HEK293 (cell line): ENCODE measurements around the gene TMEM243.

Source experiments
- CTCF ChIA-PET: fragments of 350-600 bp; formaldehyde crosslinking; extraction: SDS; loops from one replicate; lab custom pipeline; 2021; ENCODE audit warnings: antibody characterized with exemption; lab: Yijun Ruan, JAX
- POLR2A ChIA-PET: fragments of 300-600 bp; formaldehyde crosslinking; extraction: SDS; loops from one replicate; lab custom pipeline; 2020; ENCODE audit warnings: antibody characterized with exemption, inconsistent platforms; lab: Yijun Ruan, JAX
- H3K27ac ChIP-seq: fragments of 200-500 bp; sonication (Bioruptor generic); 2 replicates; pipeline ENCODE4 v1.5.1; 2014; ENCODE audit warnings: low read depth, low read length, control low read depth, inconsistent platforms; ENCODE audit errors: extremely low read depth
- H3K36me3 ChIP-seq, 2 experiments: fragments of 200-500 bp in 1 of 2; sonication (Bioruptor generic) in 1 of 2; 1 replicate in 1 of 2; 2 replicates in 1 of 2; pipeline ENCODE4 v1.5.1; 2014 to 2017; ENCODE audit warnings: inconsistent platforms in 2 of 2, low read length in 2 of 2; ENCODE audit not compliant: control insufficient read depth in 2 of 2, insufficient read depth in 1 of 2
- H3K4me1 ChIP-seq: fragments of 200-500 bp; sonication (Bioruptor generic); 2 replicates; pipeline ENCODE4 v1.5.1; 2014; ENCODE audit warnings: mild to moderate bottlenecking, low read length, inconsistent platforms; ENCODE audit not compliant: control insufficient read depth, insufficient read depth
- H3K4me3 ChIP-seq: 2 replicates; pipeline ENCODE4 v1.5.1; 2011; ENCODE audit warnings: low read depth, mild to moderate bottlenecking, control low read depth, low read length, moderate library complexity
- H3K9me3 ChIP-seq: fragments of 200-500 bp; sonication (Bioruptor generic); 2 replicates; pipeline ENCODE4 v1.5.1; 2014; ENCODE audit warnings: low read depth, low read length, inconsistent platforms; ENCODE audit not compliant: control insufficient read depth, insufficient read depth
- GLI4 ChIP-seq: fragments of 450-650 bp; formaldehyde crosslinking; IDR thresholded peaks from 2 replicates; pipeline ENCODE4 v1.5.1; 2016; ENCODE audit warnings: missing biosample characterization, missing genetic modification characterization
- GLIS1 ChIP-seq: fragments of 450-650 bp; formaldehyde crosslinking; IDR thresholded peaks from 2 replicates; pipeline ENCODE4 v1.5.1; 2016; ENCODE audit warnings: missing biosample characterization, missing genetic modification characterization
- SP3 ChIP-seq: fragments of 450-650 bp; formaldehyde crosslinking; IDR thresholded peaks from 2 replicates; pipeline ENCODE4 v1.5.1; 2016; ENCODE audit warnings: missing biosample characterization, missing genetic modification characterization
- ZBTB49 ChIP-seq: fragments of 450-650 bp; formaldehyde crosslinking; IDR thresholded peaks from 2 replicates; pipeline ENCODE4 v1.5.1; 2016; ENCODE audit warnings: missing biosample characterization, missing genetic modification characterization, low read depth
- ZBTB6 ChIP-seq: fragments of 450-650 bp; formaldehyde crosslinking; IDR thresholded peaks from 2 replicates; pipeline ENCODE4 v1.5.1; 2017; ENCODE audit warnings: missing biosample characterization, missing genetic modification characterization
- ZFHX2 ChIP-seq: fragments of 450-650 bp; formaldehyde crosslinking; conservative IDR thresholded peaks from 2 replicates; pipeline ENCODE4 v1.5.1; 2016; ENCODE audit warnings: missing biosample characterization, missing genetic modification characterization
- ZNF138 ChIP-seq: fragments of 450-650 bp; formaldehyde crosslinking; IDR thresholded peaks from 2 replicates; pipeline ENCODE4 v1.5.1; 2016; ENCODE audit warnings: missing biosample characterization, missing genetic modification characterization, borderline replicate concordance
- ZNF140 ChIP-seq: fragments of 450-650 bp; formaldehyde crosslinking; IDR thresholded peaks from 2 replicates; pipeline ENCODE4 v1.5.1; 2016; ENCODE audit warnings: missing biosample characterization, missing genetic modification characterization
- ZNF302 ChIP-seq: fragments of 450-650 bp; formaldehyde crosslinking; IDR thresholded peaks from 2 replicates; pipeline ENCODE4 v1.5.1; 2016; ENCODE audit warnings: missing biosample characterization, missing genetic modification characterization, low read depth
- ZNF311 ChIP-seq: fragments of 450-650 bp; formaldehyde crosslinking; IDR thresholded peaks from 2 replicates; pipeline ENCODE4 v1.5.1; 2017; ENCODE audit warnings: missing biosample characterization, missing genetic modification characterization, borderline replicate concordance
- ZNF37A ChIP-seq: fragments of 450-650 bp; IDR thresholded peaks from 2 replicates; pipeline ENCODE4 v1.5.1; 2018; ENCODE audit warnings: missing biosample characterization, missing genetic modification characterization
- ZNF404 ChIP-seq: fragments of 450-650 bp; formaldehyde crosslinking; IDR thresholded peaks from 2 replicates; pipeline ENCODE4 v1.5.1; 2017; ENCODE audit warnings: missing biosample characterization, missing genetic modification characterization
- ZNF48 ChIP-seq: fragments of 450-650 bp; formaldehyde crosslinking; IDR thresholded peaks from 2 replicates; pipeline ENCODE4 v1.5.1; 2016; ENCODE audit warnings: missing biosample characterization, missing genetic modification characterization
- ZNF514 ChIP-seq: fragments of 450-650 bp; formaldehyde crosslinking; IDR thresholded peaks from 2 replicates; pipeline ENCODE4 v1.5.1; 2016; ENCODE audit warnings: missing biosample characterization, missing genetic modification characterization
- ZNF548 ChIP-seq: fragments of 450-650 bp; formaldehyde crosslinking; IDR thresholded peaks from 2 replicates; pipeline ENCODE4 v1.5.1; 2016; ENCODE audit warnings: missing biosample characterization, missing genetic modification characterization
- TF ChIP-seq, protein P1 (sequence below): fragments of 450-650 bp; formaldehyde crosslinking; IDR thresholded peaks from 2 replicates; pipeline ENCODE4 v1.5.1; 2017; ENCODE audit warnings: missing biosample characterization, mild to moderate bottlenecking, missing genetic modification characterization, moderate library complexity
- TF ChIP-seq, protein P2 (sequence below): fragments of 450-650 bp; formaldehyde crosslinking; IDR thresholded peaks from 2 replicates; pipeline ENCODE4 v1.5.1; 2016; ENCODE audit warnings: missing biosample characterization, missing genetic modification characterization
- TF ChIP-seq, protein P3 (sequence below): fragments of 450-650 bp; formaldehyde crosslinking; IDR thresholded peaks from 2 replicates; pipeline ENCODE4 v1.5.1; 2016; ENCODE audit warnings: missing biosample characterization, missing genetic modification characterization

The TMEM243 gene

GRCh38 chr7:87147500-87147899 lies 72.0 kb downstream of the TMEM243 start:
- CTCF ChIA-PET = interaction anchor here (1.0 to 3.4 kb wide), 11 partner anchors 86 to 232 kb away, joined by 3 to 25 read pairs (median 10); no protein-coding TSS in a partner anchor

DNA sequence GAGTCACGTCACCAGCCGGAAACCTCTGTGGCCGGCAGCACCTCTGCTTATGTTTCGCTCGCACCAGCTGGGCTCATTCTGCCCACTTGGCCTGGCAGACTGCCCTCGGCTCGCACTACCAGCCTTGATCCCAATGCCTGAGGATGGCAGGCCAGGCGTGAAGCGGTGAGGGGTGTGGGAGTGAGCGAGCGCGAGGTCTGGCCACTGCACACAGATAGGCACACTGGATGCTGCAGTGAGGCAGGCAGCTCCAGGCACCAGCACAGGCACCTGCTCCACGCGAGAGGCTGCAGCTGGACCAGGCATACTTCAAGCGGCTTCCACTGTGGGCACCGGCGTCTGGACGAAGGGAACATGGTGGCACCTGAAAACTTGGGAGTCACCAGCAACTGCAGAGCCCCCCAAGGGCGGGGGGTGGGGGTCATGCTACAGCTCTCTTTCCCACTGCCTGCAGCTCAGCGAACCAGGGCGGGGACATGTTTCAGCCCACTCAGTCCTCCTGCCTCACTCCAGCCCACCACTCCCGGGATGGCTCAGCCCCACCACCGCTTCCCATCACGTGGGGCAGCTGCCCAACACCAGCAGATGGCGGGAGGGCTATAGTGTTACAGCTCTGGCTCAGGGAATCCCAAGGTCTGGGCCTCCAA lies 72.7 kb downstream of the TMEM243 start:
- Histone ChIP-seq H3K4me3 (no peak overlapping the region), H3K9me3 (no peaks in the 10 kb centered on the region), H3K4me1 (no peaks in the 10 kb centered on the region), H3K36me3 (no peaks in the 10 kb centered on the region), H3K27ac (no peak overlapping the region)
- ChIA-PET CTCF (interaction anchor here (1.1 to 3.4 kb wide), 3 partner anchors 210 to 223 kb away, joined by 4 to 19 read pairs (median 10); no protein-coding TSS in a partner anchor), POLR2A (no interaction called here)
- TF ChIP-seq ZNF404 (tag by site-specific recombination) (no peak), ZNF302 (tag by site-specific recombination) (no peak), GLIS1 (tag by site-specific recombination) (no peak), ZNF311 (tag by site-specific recombination) (no peak), ZBTB6 (tag by site-specific recombination) (no peak), ZFHX2 (tag by site-specific recombination) (no peak), ZNF138 (no peak)
- TF ChIP-seq, protein P1, sequence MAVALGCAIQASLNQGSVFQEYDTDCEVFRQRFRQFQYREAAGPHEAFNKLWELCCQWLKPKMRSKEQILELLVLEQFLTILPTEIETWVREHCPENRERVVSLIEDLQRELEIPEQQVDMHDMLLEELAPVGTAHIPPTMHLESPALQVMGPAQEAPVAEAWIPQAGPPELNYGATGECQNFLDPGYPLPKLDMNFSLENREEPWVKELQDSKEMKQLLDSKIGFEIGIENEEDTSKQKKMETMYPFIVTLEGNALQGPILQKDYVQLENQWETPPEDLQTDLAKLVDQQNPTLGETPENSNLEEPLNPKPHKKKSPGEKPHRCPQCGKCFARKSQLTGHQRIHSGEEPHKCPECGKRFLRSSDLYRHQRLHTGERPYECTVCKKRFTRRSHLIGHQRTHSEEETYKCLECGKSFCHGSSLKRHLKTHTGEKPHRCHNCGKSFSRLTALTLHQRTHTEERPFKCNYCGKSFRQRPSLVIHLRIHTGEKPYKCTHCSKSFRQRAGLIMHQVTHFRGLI = no peak

More at GRCh38 chr7:87147500-87147899, 72.0 kb downstream of the TMEM243 start:
- Histone ChIP-seq H3K27ac (no peak overlapping the region), H3K4me3 (no peak overlapping the region), H3K9me3 (no peaks in the 10 kb centered on the region)
- POLR2A ChIA-PET = no interaction called here
- TF ChIP-seq ZNF48 = no peak
- TF ChIP-seq SP3 (tag by site-specific recombination) = no peak
- no peak for TF ChIP-seq GLI4 (tag by site-specific recombination)
- TF ChIP-seq ZNF140 = no peak
- TF ChIP-seq, protein P2, sequence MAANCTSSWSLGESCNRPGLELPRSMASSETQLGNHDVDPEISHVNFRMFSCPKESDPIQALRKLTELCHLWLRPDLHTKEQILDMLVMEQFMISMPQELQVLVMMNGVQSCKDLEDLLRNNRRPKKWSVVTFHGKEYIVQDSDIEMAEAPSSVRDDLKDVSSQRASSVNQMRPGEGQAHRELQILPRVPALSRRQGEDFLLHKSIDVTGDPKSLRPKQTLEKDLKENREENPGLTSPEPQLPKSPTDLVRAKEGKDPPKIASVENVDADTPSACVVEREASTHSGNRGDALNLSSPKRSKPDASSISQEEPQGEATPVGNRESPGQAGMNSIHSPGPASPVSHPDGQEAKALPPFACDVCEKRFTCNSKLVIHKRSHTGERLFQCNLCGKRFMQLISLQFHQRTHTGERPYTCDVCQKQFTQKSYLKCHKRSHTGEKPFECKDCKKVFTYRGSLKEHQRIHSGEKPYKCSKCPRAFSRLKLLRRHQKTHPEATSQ (tag by site-specific recombination) = no peak
- no peak for TF ChIP-seq ZNF548 (tag by site-specific recombination)
- no peak for TF ChIP-seq ZBTB49
- TF ChIP-seq ZNF514 (tag by site-specific recombination) = no peak
- no peak for TF ChIP-seq ZNF37A (tag by site-specific recombination)
- TF ChIP-seq, protein P3, sequence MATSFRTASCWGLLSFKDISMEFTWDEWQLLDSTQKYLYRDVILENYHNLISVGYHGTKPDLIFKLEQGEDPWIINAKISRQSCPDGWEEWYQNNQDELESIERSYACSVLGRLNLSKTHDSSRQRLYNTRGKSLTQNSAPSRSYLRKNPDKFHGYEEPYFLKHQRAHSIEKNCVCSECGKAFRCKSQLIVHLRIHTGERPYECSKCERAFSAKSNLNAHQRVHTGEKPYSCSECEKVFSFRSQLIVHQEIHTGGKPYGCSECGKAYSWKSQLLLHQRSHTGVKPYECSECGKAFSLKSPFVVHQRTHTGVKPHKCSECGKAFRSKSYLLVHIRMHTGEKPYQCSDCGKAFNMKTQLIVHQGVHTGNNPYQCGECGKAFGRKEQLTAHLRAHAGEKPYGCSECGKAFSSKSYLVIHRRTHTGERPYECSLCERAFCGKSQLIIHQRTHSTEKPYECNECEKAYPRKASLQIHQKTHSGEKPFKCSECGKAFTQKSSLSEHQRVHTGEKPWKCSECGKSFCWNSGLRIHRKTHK (tag by site-specific recombination) = no peak
- TF ChIP-seq, all 188 proteins: peak for 0
- Histone ChIP-seq H3K4me1 (no peaks in the 10 kb centered on the region), H3K36me3 (no peaks in the 10 kb centered on the region)
